H9 (cell line): ENCODE measurements around the gene RETREG3. TPM values are rescaled to one million over a fixed set of nuclear protein-coding genes. Genes with fewer than 3 reads are reported as not detected.

Experiments used
- DNase-seq: peaks from one replicate; pipeline ENCODE4 v3.0.0-alpha.2; 2017
- H2AFZ ChIP-seq: one replicate; pipeline ENCODE4 v1.6.1; 2013; ENCODE audit warnings: mild to moderate bottlenecking, low read length, control low read depth, moderate library complexity
- H2AK5ac ChIP-seq: 2 replicates; pipeline ENCODE4 v1.6.1; 2013; ENCODE audit warnings: low read length, control low read depth, mixed read lengths; ENCODE audit not compliant: insufficient read length
- H2BK120ac ChIP-seq: one replicate; pipeline ENCODE4 v1.6.1; 2013; ENCODE audit warnings: low read depth, mild to moderate bottlenecking, low read length, control low read depth, inconsistent platforms; ENCODE audit not compliant: poor library complexity, severe bottlenecking
- H2BK12ac ChIP-seq: 2 replicates; pipeline ENCODE4 v1.6.1; 2013; ENCODE audit warnings: low read length, control low read depth, mixed read lengths, low read depth; ENCODE audit not compliant: insufficient read length
- H2BK15ac ChIP-seq: 2 replicates; pipeline ENCODE4 v1.6.1; 2013; ENCODE audit warnings: low read depth, low read length, control low read depth
- H2BK20ac ChIP-seq: one replicate; pipeline ENCODE4 v1.6.1; 2013; ENCODE audit warnings: low read depth, mild to moderate bottlenecking, low read length, control low read depth, inconsistent platforms; ENCODE audit not compliant: poor library complexity, severe bottlenecking
- H2BK5ac ChIP-seq: 2 replicates; pipeline ENCODE4 v1.6.1; 2013; ENCODE audit warnings: low read length, control low read depth, mixed read lengths; ENCODE audit not compliant: insufficient read length
- H3K14ac ChIP-seq: 2 replicates; pipeline ENCODE4 v1.6.1; 2013; ENCODE audit warnings: low read length, control low read depth; ENCODE audit not compliant: insufficient read depth
- H3K18ac ChIP-seq: 2 replicates; pipeline ENCODE4 v1.6.1; 2013; ENCODE audit warnings: low read depth, mild to moderate bottlenecking, mixed read lengths, low read length, control low read depth; ENCODE audit not compliant: insufficient read length
- H3K23ac ChIP-seq: 2 replicates; pipeline ENCODE4 v1.6.1; 2013; ENCODE audit warnings: low read length, control low read depth, mixed read lengths, low read depth; ENCODE audit not compliant: insufficient read length
- H3K23me2 ChIP-seq: 2 replicates; pipeline ENCODE4 v1.6.1; 2013; ENCODE audit warnings: low read depth, mild to moderate bottlenecking, mixed read lengths, low read length, control low read depth; ENCODE audit not compliant: insufficient read length, poor library complexity, severe bottlenecking
- H3K27ac ChIP-seq: 2 replicates; pipeline ENCODE4 v1.5.1; 2013; ENCODE audit warnings: low read length, control low read depth, mixed read lengths, low read depth; ENCODE audit not compliant: insufficient read length
- H3K27me3 ChIP-seq: 2 replicates; pipeline ENCODE4 v1.6.1; 2013; ENCODE audit warnings: low read length, control low read depth, inconsistent platforms; ENCODE audit not compliant: insufficient read depth
- H3K4ac ChIP-seq: 2 replicates; pipeline ENCODE4 v1.6.1; 2013; ENCODE audit warnings: low read depth, mild to moderate bottlenecking, control low read depth, inconsistent platforms, low read length, moderate library complexity
- H3K4me1 ChIP-seq: 2 replicates; pipeline ENCODE4 v1.6.1; 2013; ENCODE audit warnings: low read length, control low read depth, inconsistent platforms; ENCODE audit not compliant: insufficient read depth
- H3K4me2 ChIP-seq: 2 replicates; pipeline ENCODE4 v1.6.1; 2013; ENCODE audit warnings: low read length, control low read depth, mixed read lengths; ENCODE audit not compliant: insufficient read length, insufficient read depth
- H3K56ac ChIP-seq: 2 replicates; pipeline ENCODE4 v1.6.1; 2013; ENCODE audit warnings: low read depth, mild to moderate bottlenecking, mixed read lengths, low read length, control low read depth; ENCODE audit not compliant: insufficient read length
- H3K79me1 ChIP-seq: 2 replicates; pipeline ENCODE4 v1.6.1; 2013; ENCODE audit warnings: low read depth, mild to moderate bottlenecking, moderate library complexity, low read length, control low read depth, inconsistent platforms; ENCODE audit not compliant: insufficient read depth, poor library complexity, severe bottlenecking
- H3K79me2 ChIP-seq: 2 replicates; pipeline ENCODE4 v1.6.1; 2013; ENCODE audit warnings: low read length, control low read depth, inconsistent platforms; ENCODE audit not compliant: insufficient read depth
- H3K9ac ChIP-seq: 2 replicates; pipeline ENCODE4 v1.6.1; 2013; ENCODE audit warnings: low read length, control low read depth, mixed read lengths; ENCODE audit not compliant: insufficient read length; ENCODE audit errors: extremely low read depth
- H3K9me3 ChIP-seq: one replicate; pipeline ENCODE4 v1.6.1; 2013; ENCODE audit warnings: low read depth, low read length, inconsistent platforms; ENCODE audit not compliant: control insufficient read depth
- H3T11ph ChIP-seq: one replicate; pipeline ENCODE4 v1.6.1; 2013; ENCODE audit warnings: mild to moderate bottlenecking, low read length, control low read depth, inconsistent platforms
- H4K20me1 ChIP-seq: one replicate; pipeline ENCODE4 v1.6.1; 2013; ENCODE audit not compliant: control insufficient read depth, insufficient read length, insufficient read depth
- H4K5ac ChIP-seq: 2 replicates; pipeline ENCODE4 v1.6.1; 2013; ENCODE audit warnings: low read depth, mild to moderate bottlenecking, mixed read lengths, low read length, control low read depth; ENCODE audit not compliant: insufficient read length
- H4K8ac ChIP-seq: replicated peaks from 2 replicates; pipeline ENCODE4 v1.6.1; 2013; ENCODE audit warnings: low read length, control low read depth, mixed read lengths, low read depth; ENCODE audit not compliant: insufficient read length
- H4K91ac ChIP-seq: 2 replicates; pipeline ENCODE4 v1.6.1; 2013; ENCODE audit warnings: low read depth, mild to moderate bottlenecking, moderate library complexity, mixed read lengths, low read length, control low read depth; ENCODE audit not compliant: insufficient read length
- H3K27ac Mint-ChIP-seq, 3 experiments: 2 replicates in 2 of 3; 3 replicates in 1 of 3; pipeline ENCODE4 v1.8.0; 2020 to 2021; ENCODE audit warnings: mixed read lengths in 3 of 3, mild to moderate bottlenecking in 1 of 3, moderate library complexity in 1 of 3
- H3K27me3 Mint-ChIP-seq: 2 replicates; pipeline ENCODE4 v1.8.0; 2021; ENCODE audit warnings: low read depth, mild to moderate bottlenecking, moderate library complexity, mixed read lengths
- H3K36me3 Mint-ChIP-seq, 3 experiments: 2 replicates in 2 of 3; 3 replicates in 1 of 3; pipeline ENCODE4 v1.8.0; 2020 to 2021; ENCODE audit warnings: low read depth in 3 of 3, mixed read lengths in 3 of 3; ENCODE audit not compliant: insufficient read depth in 1 of 3
- H3K4me1 Mint-ChIP-seq, 2 experiments: 2 replicates each; pipeline ENCODE4 v1.8.0; 2020; ENCODE audit warnings: mixed read lengths in 2 of 2
- H3K4me3 Mint-ChIP-seq, 2 experiments: 2 replicates in 1 of 2; 3 replicates in 1 of 2; pipeline ENCODE4 v1.8.0; 2020 to 2021; ENCODE audit warnings: mild to moderate bottlenecking in 2 of 2, mixed read lengths in 2 of 2, moderate library complexity in 1 of 2
- H3K9me3 Mint-ChIP-seq, 2 experiments: 2 replicates in 1 of 2; 3 replicates in 1 of 2; pipeline ENCODE4 v1.8.0; 2020; ENCODE audit warnings: mild to moderate bottlenecking in 2 of 2, mixed read lengths in 2 of 2, moderate library complexity in 1 of 2
- CTCF ChIP-seq: fragments of 200-600 bp; sonication (generic); conservative IDR thresholded peaks from 3 replicates; pipeline ENCODE4 v1.8.0; 2021; ENCODE audit warnings: antibody characterized with exemption, mild to moderate bottlenecking
- WGBS: extraction: QIAGEN DNeasy Blood & Tissue Kit; methylation state at CpG from one replicate; pipeline ENCODE4 v1.1.7; 2013; ENCODE audit warnings: missing lambda C conversion rate, low lambda C conversion rate, mixed read lengths; ENCODE audit not compliant: insufficient read length; ENCODE audit errors: extremely low coverage; 5-methylcytosine and 5-hydroxymethylcytosine counted together
- total RNA-seq: library from RNA; stranded (reverse); gene quantifications from 2 replicates; pipeline ENCODE4 v1.2.1, GENCODE V29; 2021

Gene RETREG3
- total RNA-seq, 1 experiment from 2014 or later = 47.3 TPM

- H3K56ac ChIP-seq = no peak overlapping the region
- no peak overlapping the region for H3K4me2 ChIP-seq
- Mint-ChIP-seq H3K36me3 (peaks cover 18 to 85% (median 64%) of the 10 kb centered on the region in 3 experiments; a peak in 6 of 7 replicates), H3K27me3 (no peaks in the 10 kb centered on the region), H3K4me3 (no peak overlapping the region), H3K9me3 (no peaks in the 10 kb centered on the region), H3K27ac (no peak overlapping the region; a peak in 1 of 7 replicates), H3K4me1 (no peaks in the 10 kb centered on the region)
- no peaks in the 10 kb centered on the region for H3K4me1 ChIP-seq
- no peak overlapping the region for H4K8ac ChIP-seq
- no peak overlapping the region for H4K91ac ChIP-seq
- no peak overlapping the region for H2BK120ac ChIP-seq
- no peak overlapping the region for H2BK5ac ChIP-seq
- H3K4ac ChIP-seq = no peak overlapping the region
- no peak overlapping the region for H3K9ac ChIP-seq
- no peak overlapping the region for H2BK15ac ChIP-seq
- H3K27me3 ChIP-seq = no peaks in the 10 kb centered on the region
- no peaks in the 10 kb centered on the region for H3K79me2 ChIP-seq
- no peak overlapping the region for H3K27ac ChIP-seq
- no peak overlapping the region for H2BK12ac ChIP-seq
- H3K18ac ChIP-seq = no peak overlapping the region
- H3K14ac ChIP-seq = no peak overlapping the region
- no peak overlapping the region for H3T11ph ChIP-seq
- H3K23me2 ChIP-seq = no peaks in the 10 kb centered on the region
- no peaks in the 10 kb centered on the region for H3K9me3 ChIP-seq
- DNase-seq = no peak
- H3K79me1 ChIP-seq = no peaks in the 10 kb centered on the region
- H4K5ac ChIP-seq = no peak overlapping the region
- H4K20me1 ChIP-seq = no peaks in the 10 kb centered on the region
- H3K23ac ChIP-seq = no peak overlapping the region
- WGBS = no CpG with 5 or more reads among the region's 1 CpG
- H2AFZ ChIP-seq = no peak overlapping the region
- no peak overlapping the region for H2BK20ac ChIP-seq
- no peak overlapping the region for H2AK5ac ChIP-seq
- no peak for TF ChIP-seq CTCF
These were observed 23.8 kb downstream of the RETREG3 start for GRCh38 chr17:42585353-42585752.
